ENCODE results near the gene SLX9. TPM values are rescaled to one million over a fixed set of nuclear protein-coding genes. Genes with fewer than 3 reads are reported as not detected.

SLX9 gene
- total and polyA plus RNA-seq, 10 donors = 6.1 to 35.4 (median 27.0) TPM

DNA sequence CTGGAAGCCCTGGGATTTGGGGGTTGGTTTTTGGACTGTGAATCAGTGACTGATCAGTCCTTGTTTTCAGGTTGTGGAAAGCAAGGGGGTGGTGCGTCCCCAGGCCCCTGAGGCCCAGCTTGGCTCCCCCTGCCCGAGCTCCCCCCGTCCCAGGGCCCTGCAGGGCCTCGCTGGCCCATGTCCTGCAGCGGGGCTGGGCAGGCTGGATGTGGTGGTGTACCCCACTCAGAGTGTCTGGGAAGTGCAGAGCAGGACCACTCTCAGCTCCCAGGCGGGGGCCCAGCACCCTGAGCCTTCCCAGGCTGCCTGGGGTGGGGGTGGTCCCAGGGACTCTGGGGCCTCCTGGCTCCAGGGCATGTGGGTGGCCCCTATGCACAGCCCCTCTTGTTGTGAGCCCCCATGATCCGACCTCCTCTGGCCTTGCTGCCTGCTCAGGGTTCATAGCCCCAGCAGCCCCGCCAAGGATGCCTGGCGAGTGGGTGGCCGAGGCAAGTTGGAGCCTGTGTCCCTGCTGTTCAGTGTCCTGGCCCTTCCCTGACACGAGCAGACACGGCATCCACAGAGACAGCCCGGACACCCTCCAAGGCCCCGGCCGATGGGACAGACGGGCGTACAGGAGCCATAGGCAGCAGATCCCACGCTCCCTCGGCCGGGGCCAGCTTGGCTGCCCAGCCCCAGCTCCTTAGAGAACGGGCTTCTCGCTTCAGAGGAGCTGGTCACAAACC is 37.9 kb downstream of the SLX9 start:
- 96 to 97% (median 97%) methylated on average over 11 to 22 of the region's 22 CpGs for WGBS, 5 donors
- H3K36me3 ChIP-seq = peaks cover 0 to 64% (median 15%) of the 10 kb centered on the region in 6 donors
- peak overlapping the region in 2 of 8 donors; percentile 32 to 41 for H3K27ac ChIP-seq
- H3K4me1 ChIP-seq = peaks cover 3 to 36% (median 10%) of the 10 kb centered on the region in 6 donors
- no peaks in the 10 kb centered on the region for H3K27me3 ChIP-seq (replicated peaks in 1 of 7)
- intact Hi-C loops (cut with DNase I; ENCODE audit: low total_unique reads) = no loop called here
- H3K9me3 ChIP-seq = no peaks in the 10 kb centered on the region
- DNase-seq = no peak
- H3K4me3 ChIP-seq = no peak overlapping the region
- TF ChIP-seq, protein P1, sequence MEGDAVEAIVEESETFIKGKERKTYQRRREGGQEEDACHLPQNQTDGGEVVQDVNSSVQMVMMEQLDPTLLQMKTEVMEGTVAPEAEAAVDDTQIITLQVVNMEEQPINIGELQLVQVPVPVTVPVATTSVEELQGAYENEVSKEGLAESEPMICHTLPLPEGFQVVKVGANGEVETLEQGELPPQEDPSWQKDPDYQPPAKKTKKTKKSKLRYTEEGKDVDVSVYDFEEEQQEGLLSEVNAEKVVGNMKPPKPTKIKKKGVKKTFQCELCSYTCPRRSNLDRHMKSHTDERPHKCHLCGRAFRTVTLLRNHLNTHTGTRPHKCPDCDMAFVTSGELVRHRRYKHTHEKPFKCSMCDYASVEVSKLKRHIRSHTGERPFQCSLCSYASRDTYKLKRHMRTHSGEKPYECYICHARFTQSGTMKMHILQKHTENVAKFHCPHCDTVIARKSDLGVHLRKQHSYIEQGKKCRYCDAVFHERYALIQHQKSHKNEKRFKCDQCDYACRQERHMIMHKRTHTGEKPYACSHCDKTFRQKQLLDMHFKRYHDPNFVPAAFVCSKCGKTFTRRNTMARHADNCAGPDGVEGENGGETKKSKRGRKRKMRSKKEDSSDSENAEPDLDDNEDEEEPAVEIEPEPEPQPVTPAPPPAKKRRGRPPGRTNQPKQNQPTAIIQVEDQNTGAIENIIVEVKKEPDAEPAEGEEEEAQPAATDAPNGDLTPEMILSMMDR (IDR thresholded peaks at IDR 0.05 in 8 of 11, conservative IDR thresholded peaks at IDR 0.05 in 3 of 11) = no peak
- TF ChIP-seq POLR2AphosphoS5 (IDR thresholded peaks at IDR 0.05) (no peak), POLR2A (IDR thresholded peaks at IDR 0.05) (no peak)

DNA sequence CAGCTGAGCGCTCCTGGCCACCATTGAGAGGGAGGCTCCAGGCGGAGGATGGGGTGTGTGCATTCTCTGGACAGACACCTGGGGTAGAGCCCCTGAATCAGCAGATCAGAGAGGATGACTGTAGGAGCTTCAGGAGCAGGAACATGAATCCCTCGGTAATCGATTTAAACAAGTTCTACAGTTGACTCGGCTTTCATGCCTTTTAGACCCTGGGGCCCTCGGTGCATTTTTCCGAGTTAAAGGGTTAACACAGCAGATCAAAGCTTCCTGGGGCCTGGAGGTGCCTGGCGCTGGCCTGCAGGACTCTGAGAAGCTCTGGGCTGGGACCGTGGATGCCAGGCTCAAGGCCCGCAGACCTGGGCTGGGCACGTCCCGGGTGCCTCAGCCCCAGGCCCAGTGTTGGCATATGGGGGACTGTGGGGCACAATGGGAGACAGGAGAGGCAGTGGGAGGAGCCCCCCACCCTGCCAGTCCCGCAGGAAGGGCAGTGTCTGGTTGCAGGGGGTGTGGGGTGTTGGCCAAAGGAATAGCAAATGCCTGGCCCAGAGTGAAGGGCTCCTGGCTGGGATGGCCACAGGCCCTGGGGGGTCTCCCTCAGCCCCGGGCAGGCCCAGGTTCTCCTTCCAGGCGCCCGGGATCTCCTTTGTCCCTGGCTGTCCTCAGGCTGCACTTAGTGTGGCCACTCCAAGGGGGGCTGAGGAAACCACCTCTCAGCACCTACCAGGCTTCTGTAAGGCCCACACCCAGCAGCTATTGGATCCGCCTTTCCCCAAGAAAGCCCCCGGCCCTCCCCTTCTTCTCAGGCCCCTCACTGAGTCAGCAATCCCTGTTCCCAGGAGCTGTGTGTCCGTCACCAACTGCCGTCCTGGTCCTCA is 40.1 kb downstream of the SLX9 start:
- Histone ChIP-seq H3K4me3 (no peak overlapping the region), H3K27ac (peak overlapping the region in 3 of 8 donors; percentile 11 to 30 (median 22)), H3K4me1 (peaks cover 4 to 52% (median 18%) of the 10 kb centered on the region in 6 donors), H3K36me3 (peaks cover 0 to 43% (median 10%) of the 10 kb centered on the region in 6 donors), H3K27me3 (replicated peaks in 1 of 7) (no peaks in the 10 kb centered on the region), H3K9me3 (no peaks in the 10 kb centered on the region)
- WGBS, 5 donors = 82 to 94% (median 90%) methylated on average over 17 to 20 of the region's 20 CpGs
- no peak for TF ChIP-seq POLR2AphosphoS5 (IDR thresholded peaks at IDR 0.05)
- TF ChIP-seq, protein P1 (IDR thresholded peaks at IDR 0.05 in 8 of 11, conservative IDR thresholded peaks at IDR 0.05 in 3 of 11) = no peak
- TF ChIP-seq POLR2A (IDR thresholded peaks at IDR 0.05) = no peak
- no peak for DNase-seq
- intact Hi-C loops (cut with DNase I; ENCODE audit: low total_unique reads) = no loop called here

DNA sequence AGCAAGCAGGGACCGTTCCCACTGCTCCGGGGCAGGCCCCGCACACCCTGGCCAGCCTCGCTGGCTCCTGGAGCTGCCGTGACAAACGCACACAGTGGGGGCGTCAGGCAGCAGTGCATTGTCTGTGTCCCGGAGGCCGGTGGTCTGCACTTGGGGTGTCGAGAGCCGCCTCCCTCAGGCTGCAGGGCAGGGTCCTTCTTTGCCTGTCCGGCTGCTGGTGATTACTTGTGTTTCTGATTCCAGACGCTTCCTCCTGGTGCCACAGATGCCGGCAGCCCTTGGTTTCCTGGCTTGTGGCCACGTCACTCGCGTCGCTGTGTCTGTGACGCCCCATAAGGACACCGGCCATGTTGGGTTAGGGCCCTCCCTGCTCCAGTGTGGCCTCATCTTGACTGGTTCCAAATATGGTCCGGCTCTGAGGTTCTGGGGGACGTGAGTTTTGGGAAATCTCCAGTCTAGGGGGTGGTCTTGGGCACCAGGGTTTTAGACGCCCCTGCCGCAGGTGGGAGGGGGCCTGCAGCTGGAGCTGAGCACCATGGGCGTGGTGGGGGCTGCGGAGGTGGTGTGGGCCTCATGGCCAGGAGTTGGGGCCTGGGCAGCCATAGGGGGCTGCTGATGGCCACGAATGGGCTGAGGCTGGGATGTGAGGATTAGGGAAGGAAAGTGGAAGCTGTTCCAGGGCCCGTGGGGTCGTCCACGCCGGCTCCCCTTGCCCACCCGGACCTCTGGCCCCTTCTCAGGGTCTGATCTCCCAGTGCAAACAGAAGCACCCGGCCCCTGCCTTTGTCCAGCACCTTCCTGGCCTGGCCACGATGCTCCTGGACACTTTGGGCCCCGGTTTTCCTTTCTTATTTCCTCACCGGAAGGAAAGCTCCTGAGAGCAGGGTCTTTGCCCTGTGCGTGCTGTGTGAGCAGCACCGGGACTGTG is 41.0 kb downstream of the SLX9 start:
- TF ChIP-seq POLR2A (IDR thresholded peaks at IDR 0.05) = no peak
- TF ChIP-seq, protein P1 (IDR thresholded peaks at IDR 0.05 in 8 of 11, conservative IDR thresholded peaks at IDR 0.05 in 3 of 11) = no peak
- no peak for TF ChIP-seq POLR2AphosphoS5 (IDR thresholded peaks at IDR 0.05)
- H3K9me3 ChIP-seq = no peaks in the 10 kb centered on the region
- H3K27me3 ChIP-seq (replicated peaks in 1 of 7) = no peaks in the 10 kb centered on the region
- no peak overlapping the region for H3K4me3 ChIP-seq
- peak overlapping the region in 3 of 8 donors; percentile 11 to 30 (median 22) for H3K27ac ChIP-seq
- intact Hi-C loops (cut with DNase I; ENCODE audit: low total_unique reads) = no loop called here
- peaks cover 0 to 34% (median 8%) of the 10 kb centered on the region in 6 donors for H3K36me3 ChIP-seq
- WGBS, 5 donors = 74 to 84% (median 76%) methylated on average over 35 to 38 of the region's 38 CpGs
- DNase-seq = peak; percentile 72
- H3K4me1 ChIP-seq = peaks cover 8 to 54% (median 23%) of the 10 kb centered on the region in 6 donors
